GM12875 (cell line): ENCODE data around the gene ERGIC1.

Source experiments
- H3K4me3 ChIP-seq: one replicate; pipeline ENCODE4 v1.5.1; 2011; ENCODE audit warnings: low read depth, low read length, control low read depth
- TF ChIP-seq, protein P1 (sequence below): IDR thresholded peaks from 2 replicates; pipeline ENCODE4 v1.5.1; 2011; ENCODE audit warnings: low read depth, mild to moderate bottlenecking, control low read depth, inconsistent platforms, low read length, moderate library complexity, borderline replicate concordance; ENCODE audit not compliant: insufficient read depth

Gene ERGIC1

DNA sequence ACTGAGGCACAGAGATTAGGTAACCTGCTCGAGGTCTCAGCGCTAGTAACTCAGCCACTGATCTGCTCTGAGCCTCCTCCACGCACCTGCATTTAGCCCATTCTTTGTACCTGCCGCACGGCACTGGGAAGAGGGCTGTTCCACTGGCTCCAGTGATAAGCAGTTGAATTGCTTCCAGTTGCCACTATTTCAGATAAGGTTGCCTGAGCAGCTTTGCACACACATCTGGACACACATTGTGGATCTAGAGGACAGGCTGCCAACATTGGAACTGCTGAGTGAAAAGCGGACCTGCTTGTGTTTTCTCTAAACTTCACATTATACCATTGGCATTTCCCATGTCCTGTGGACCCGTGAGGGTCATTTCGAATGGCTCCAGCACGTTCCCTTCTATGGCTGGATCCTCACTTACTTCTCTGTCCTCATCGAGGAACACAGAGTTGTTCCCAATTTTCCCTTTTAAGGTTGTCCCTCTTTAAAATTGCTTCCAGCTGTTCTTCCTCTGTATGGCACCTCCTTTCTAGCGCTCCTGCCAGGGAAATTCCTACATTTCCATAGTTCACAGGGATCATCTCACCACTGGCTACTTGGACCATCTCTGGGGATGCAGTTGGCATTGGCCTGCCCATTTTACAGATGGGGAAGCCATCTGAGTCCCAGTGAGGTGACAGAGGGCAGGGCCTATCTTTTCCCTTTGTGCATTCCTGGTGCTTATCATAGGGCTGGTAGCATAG lies 79.2 kb downstream of the ERGIC1 start:
- H3K4me3 ChIP-seq = no peak overlapping the region
- TF ChIP-seq, protein P1, sequence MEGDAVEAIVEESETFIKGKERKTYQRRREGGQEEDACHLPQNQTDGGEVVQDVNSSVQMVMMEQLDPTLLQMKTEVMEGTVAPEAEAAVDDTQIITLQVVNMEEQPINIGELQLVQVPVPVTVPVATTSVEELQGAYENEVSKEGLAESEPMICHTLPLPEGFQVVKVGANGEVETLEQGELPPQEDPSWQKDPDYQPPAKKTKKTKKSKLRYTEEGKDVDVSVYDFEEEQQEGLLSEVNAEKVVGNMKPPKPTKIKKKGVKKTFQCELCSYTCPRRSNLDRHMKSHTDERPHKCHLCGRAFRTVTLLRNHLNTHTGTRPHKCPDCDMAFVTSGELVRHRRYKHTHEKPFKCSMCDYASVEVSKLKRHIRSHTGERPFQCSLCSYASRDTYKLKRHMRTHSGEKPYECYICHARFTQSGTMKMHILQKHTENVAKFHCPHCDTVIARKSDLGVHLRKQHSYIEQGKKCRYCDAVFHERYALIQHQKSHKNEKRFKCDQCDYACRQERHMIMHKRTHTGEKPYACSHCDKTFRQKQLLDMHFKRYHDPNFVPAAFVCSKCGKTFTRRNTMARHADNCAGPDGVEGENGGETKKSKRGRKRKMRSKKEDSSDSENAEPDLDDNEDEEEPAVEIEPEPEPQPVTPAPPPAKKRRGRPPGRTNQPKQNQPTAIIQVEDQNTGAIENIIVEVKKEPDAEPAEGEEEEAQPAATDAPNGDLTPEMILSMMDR = no peak

DNA sequence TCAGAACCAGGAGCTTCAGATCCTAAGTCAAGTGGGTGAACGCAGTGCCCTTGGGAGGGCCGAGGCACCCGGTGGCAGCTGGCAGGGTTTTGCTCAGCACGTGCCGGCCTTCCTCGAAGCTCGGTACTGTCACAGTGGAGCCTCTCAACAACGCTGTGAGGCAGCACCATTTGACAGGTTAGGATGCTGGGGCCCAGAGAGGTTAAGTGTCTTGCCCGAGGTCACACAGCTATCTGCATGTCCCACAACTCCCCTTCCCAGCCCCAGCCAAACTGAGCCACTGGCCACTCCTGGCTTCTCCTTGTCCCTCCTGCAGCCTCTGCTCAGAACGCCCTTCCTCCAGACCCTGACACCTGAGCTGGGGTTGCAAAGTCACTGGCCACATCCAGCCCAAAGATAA lies 81.5 kb downstream of the ERGIC1 start:
- no peak overlapping the region for H3K4me3 ChIP-seq
- TF ChIP-seq, protein P1 = no peak

DNA sequence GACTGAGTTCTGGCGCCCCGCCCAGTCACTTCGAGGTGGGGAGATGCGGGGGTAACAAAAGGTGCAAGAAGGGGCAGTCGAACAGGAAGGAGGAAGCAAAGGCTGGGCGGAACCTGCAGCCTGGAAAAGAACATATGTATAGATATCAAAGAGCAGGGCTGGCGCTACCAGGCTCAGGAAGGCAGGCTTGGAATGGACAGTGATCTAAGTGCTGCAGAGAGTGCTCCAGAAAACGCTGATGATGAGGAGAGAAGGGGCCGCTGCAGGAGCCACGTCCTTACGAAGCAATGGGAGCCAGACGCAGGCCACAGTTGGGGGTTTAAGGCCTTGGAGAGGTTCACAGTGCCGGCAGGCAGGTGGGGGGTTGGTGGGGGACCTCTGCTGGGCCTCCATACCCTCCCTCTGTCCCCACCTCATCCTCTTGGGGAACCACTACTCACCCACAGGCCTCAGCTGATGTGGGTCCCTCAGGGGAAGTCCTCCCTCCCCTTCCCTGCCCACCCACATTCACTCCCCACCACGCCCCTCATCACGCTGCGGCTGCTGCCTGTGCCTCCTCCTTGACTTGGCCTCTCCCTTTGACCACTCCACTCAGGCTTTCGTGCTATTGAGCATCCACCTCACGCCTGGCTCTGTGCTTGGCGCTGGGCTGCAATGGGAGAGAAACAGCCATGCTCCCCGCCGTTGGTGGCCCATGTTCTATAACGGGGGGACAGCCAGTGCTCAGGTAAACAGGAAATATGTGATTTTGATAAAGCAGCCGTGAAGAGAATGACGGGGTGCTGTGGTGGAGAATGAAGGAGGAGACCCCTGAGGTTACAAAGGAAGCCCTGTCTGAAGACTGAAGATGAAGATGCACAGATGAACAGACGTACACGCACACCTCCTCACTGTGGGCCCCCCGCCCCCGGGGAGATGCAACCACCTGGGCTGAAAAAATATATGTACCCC lies 84.6 kb downstream of the ERGIC1 start:
- TF ChIP-seq, protein P1 = no peak
- no peak overlapping the region for H3K4me3 ChIP-seq

DNA sequence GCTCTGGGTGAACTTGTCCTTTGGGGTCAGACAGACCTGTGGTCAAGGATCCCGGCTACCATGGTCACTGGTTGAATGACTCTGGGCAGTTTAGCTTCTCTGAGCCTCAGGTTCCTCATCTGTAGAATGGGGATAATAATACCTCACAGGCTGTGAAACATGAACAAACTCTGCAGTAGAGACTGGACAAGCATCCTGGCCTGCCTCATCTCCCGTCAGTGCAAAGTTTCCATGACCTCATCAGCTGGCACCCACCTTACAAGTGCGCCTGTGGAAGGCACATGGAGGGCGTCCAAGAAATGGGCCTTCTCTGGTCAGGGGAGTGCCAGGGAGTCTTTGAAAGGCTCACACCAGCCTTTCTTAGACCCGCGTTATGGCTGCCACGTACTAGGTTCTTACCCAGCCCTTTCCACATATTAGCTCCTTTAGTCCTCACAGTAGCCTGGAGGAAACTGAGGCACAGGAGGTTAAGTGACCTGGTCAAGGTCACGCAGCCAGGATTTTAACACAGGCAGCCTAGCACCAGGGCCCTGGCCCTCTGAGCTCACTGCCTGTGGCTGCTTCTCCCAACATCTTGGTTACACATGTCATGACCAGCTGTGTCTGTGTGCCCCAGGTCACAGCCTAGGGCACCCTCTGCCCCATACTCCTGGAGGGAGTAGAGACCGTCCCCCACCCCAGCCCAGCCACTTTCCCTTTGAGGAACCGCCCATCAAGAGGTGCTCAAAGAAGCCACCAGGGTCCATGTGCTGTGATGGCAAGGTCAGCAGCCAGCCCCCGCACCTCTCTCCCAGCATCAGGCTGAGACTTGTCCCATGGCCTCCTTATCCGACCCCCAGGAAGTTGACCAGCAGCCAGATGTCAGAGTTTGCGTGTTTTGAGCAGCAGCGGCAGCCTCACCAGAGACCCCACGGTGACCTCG lies 85.7 kb downstream of the ERGIC1 start:
- TF ChIP-seq, protein P1 = no peak
- no peak overlapping the region for H3K4me3 ChIP-seq

DNA sequence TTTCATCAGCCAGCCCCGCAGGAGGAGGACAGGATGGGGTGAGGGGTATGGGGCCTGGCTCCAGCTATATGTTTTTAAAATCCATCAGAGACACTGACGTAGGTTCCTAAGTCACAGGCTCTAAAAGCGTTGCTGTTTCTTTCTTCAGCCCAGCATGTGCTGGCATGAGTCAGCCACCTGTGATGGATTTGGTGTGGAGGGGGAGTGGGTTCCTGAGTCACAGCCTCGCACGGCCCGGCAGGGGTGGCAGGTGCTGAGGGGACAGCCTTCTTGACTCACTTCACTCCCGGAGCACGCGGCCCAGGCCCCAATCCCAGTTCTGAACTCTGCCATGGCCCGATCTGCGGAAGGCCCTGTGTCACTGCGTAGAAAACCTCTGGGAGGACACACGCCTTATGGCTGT lies 86.4 kb downstream of the ERGIC1 start:
- H3K4me3 ChIP-seq = no peak overlapping the region
- TF ChIP-seq, protein P1 = no peak

DNA sequence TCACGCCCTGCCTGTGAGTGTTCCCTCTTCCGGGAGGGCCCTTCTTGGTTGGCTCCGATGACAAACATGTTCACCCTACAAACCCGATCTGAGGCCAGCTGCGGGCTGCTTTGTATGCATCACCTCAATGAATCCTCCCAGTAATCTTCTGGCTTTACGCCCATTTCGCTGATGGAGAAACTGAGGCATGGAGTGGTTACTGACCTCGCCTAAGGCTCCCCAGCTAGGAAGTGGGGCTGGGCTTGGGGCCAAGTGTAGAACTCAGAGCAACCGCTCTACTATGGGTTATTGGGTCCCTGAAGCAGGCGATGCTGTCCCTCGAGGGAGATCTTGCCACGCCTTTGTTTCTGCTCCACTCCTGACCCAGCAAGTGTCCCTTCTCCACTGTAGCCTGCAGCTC lies 86.9 kb downstream of the ERGIC1 start:
- TF ChIP-seq, protein P1 = no peak
- no peak overlapping the region for H3K4me3 ChIP-seq
